Activated naive CD8-positive, alpha-beta T cell (primary cell): ENCODE data around the gene RPN2.

ENCODE experiments used
- H3K27ac Mint-ChIP-seq: one replicate; pipeline ENCODE4 v1.8.0; 2021; ENCODE audit warnings: mixed read lengths
- H3K27me3 Mint-ChIP-seq: one replicate; pipeline ENCODE4 v1.8.0; 2021; ENCODE audit warnings: mixed read lengths
- H3K36me3 Mint-ChIP-seq: one replicate; pipeline ENCODE4 v1.8.0; 2021; ENCODE audit warnings: mixed read lengths
- H3K4me1 Mint-ChIP-seq: one replicate; pipeline ENCODE4 v1.8.0; 2021; ENCODE audit warnings: low read depth, mixed read lengths
- H3K4me3 Mint-ChIP-seq: one replicate; pipeline ENCODE4 v1.8.0; 2021; ENCODE audit warnings: mild to moderate bottlenecking, mixed read lengths
- H3K9me3 Mint-ChIP-seq: one replicate; pipeline ENCODE4 v1.8.0; 2021; ENCODE audit warnings: low read depth, mixed read lengths

The RPN2 gene

GRCh38 chr20:37220731-37221130 lies 41.6 kb downstream of the RPN2 start:
- H3K9me3 Mint-ChIP-seq = no peaks in the 10 kb centered on the region
- no peaks in the 10 kb centered on the region for H3K27me3 Mint-ChIP-seq
- peaks cover 6% of the 10 kb centered on the region for H3K36me3 Mint-ChIP-seq
- H3K4me1 Mint-ChIP-seq = no peaks in the 10 kb centered on the region
- no peak overlapping the region for H3K27ac Mint-ChIP-seq
- H3K4me3 Mint-ChIP-seq = no peak overlapping the region

GRCh38 chr20:37222086-37222485 lies 43.0 kb downstream of the RPN2 start:
- Mint-ChIP-seq H3K9me3 (no peaks in the 10 kb centered on the region), H3K4me1 (no peaks in the 10 kb centered on the region), H3K27ac (no peak overlapping the region), H3K27me3 (no peaks in the 10 kb centered on the region), H3K36me3 (peaks cover 6% of the 10 kb centered on the region), H3K4me3 (no peak overlapping the region)

GRCh38 chr20:37223053-37223452 lies 43.9 kb downstream of the RPN2 start:
- no peak overlapping the region for H3K27ac Mint-ChIP-seq

GRCh38 chr20:37225146-37225545 lies 46.0 kb downstream of the RPN2 start:
- Mint-ChIP-seq H3K27me3 (no peaks in the 10 kb centered on the region), H3K4me1 (no peaks in the 10 kb centered on the region), H3K36me3 (peaks cover 7% of the 10 kb centered on the region), H3K9me3 (no peaks in the 10 kb centered on the region), H3K4me3 (no peak overlapping the region), H3K27ac (no peak overlapping the region)

More at GRCh38 chr20:37223053-37223452, 43.9 kb downstream of the RPN2 start:
- Mint-ChIP-seq H3K4me1 (no peaks in the 10 kb centered on the region), H3K27me3 (no peaks in the 10 kb centered on the region), H3K36me3 (peaks cover 6% of the 10 kb centered on the region), H3K4me3 (no peak overlapping the region), H3K9me3 (no peaks in the 10 kb centered on the region)

- Mint-ChIP-seq H3K27ac (no peak overlapping the region), H3K36me3 (peaks cover 9% of the 10 kb centered on the region)
Measured at GRCh38 chr20:37226889-37227288, 47.8 kb downstream of the RPN2 start.

GRCh38 chr20:37228082-37228481 lies 49.0 kb downstream of the RPN2 start:
- Mint-ChIP-seq H3K27me3 (no peaks in the 10 kb centered on the region), H3K36me3 (peaks cover 12% of the 10 kb centered on the region), H3K9me3 (no peaks in the 10 kb centered on the region), H3K4me1 (no peaks in the 10 kb centered on the region), H3K4me3 (no peak overlapping the region), H3K27ac (no peak overlapping the region)

More at GRCh38 chr20:37226889-37227288, 47.8 kb downstream of the RPN2 start:
- Mint-ChIP-seq H3K27me3 (no peaks in the 10 kb centered on the region), H3K4me1 (no peaks in the 10 kb centered on the region), H3K9me3 (no peaks in the 10 kb centered on the region), H3K4me3 (no peak overlapping the region)

GRCh38 chr20:37228656-37229055 lies 49.5 kb downstream of the RPN2 start:
- Mint-ChIP-seq H3K4me3 (no peak overlapping the region), H3K36me3 (peaks cover 12% of the 10 kb centered on the region), H3K27me3 (no peaks in the 10 kb centered on the region), H3K27ac (no peak overlapping the region), H3K4me1 (no peaks in the 10 kb centered on the region), H3K9me3 (no peaks in the 10 kb centered on the region)

GRCh38 chr20:37229357-37229756 lies 50.2 kb downstream of the RPN2 start:
- no peaks in the 10 kb centered on the region for H3K4me1 Mint-ChIP-seq
- H3K36me3 Mint-ChIP-seq = peaks cover 10% of the 10 kb centered on the region
- no peak overlapping the region for H3K27ac Mint-ChIP-seq
- no peaks in the 10 kb centered on the region for H3K27me3 Mint-ChIP-seq
- no peak overlapping the region for H3K4me3 Mint-ChIP-seq
- no peaks in the 10 kb centered on the region for H3K9me3 Mint-ChIP-seq

- Mint-ChIP-seq H3K27ac (no peak overlapping the region), H3K4me1 (no peaks in the 10 kb centered on the region), H3K9me3 (no peaks in the 10 kb centered on the region), H3K36me3 (peaks cover 9% of the 10 kb centered on the region), H3K4me3 (no peak overlapping the region), H3K27me3 (no peaks in the 10 kb centered on the region)
Measured at GRCh38 chr20:37230200-37230599, 51.1 kb downstream of the RPN2 start.

- H3K4me3 Mint-ChIP-seq = no peak overlapping the region
- no peak overlapping the region for H3K27ac Mint-ChIP-seq
Measured at GRCh38 chr20:37231947-37232630, 53.0 kb downstream of the RPN2 start.

GRCh38 chr20:37233548-37234253 lies 54.6 kb downstream of the RPN2 start:
- H3K4me1 Mint-ChIP-seq = no peaks in the 10 kb centered on the region
- H3K27me3 Mint-ChIP-seq = no peaks in the 10 kb centered on the region
- H3K27ac Mint-ChIP-seq = no peak overlapping the region
- H3K4me3 Mint-ChIP-seq = no peak overlapping the region
- peaks cover 13% of the 10 kb centered on the region for H3K36me3 Mint-ChIP-seq
- no peaks in the 10 kb centered on the region for H3K9me3 Mint-ChIP-seq

More at GRCh38 chr20:37231947-37232630, 53.0 kb downstream of the RPN2 start:
- Mint-ChIP-seq H3K27me3 (no peaks in the 10 kb centered on the region), H3K36me3 (peaks cover 11% of the 10 kb centered on the region), H3K4me1 (no peaks in the 10 kb centered on the region), H3K9me3 (no peaks in the 10 kb centered on the region)

- H3K27ac Mint-ChIP-seq = no peak overlapping the region
- no peaks in the 10 kb centered on the region for H3K9me3 Mint-ChIP-seq
- H3K36me3 Mint-ChIP-seq = peaks cover 11% of the 10 kb centered on the region
- H3K4me1 Mint-ChIP-seq = no peaks in the 10 kb centered on the region
- no peaks in the 10 kb centered on the region for H3K27me3 Mint-ChIP-seq
- no peak overlapping the region for H3K4me3 Mint-ChIP-seq
Measured at GRCh38 chr20:37234254-37234581, 55.1 kb downstream of the RPN2 start.

GRCh38 chr20:37235065-37235464 lies 55.9 kb downstream of the RPN2 start:
- Mint-ChIP-seq H3K36me3 (peaks cover 11% of the 10 kb centered on the region), H3K27ac (no peak overlapping the region), H3K4me1 (no peaks in the 10 kb centered on the region), H3K9me3 (no peaks in the 10 kb centered on the region), H3K4me3 (no peak overlapping the region), H3K27me3 (no peaks in the 10 kb centered on the region)

- H3K9me3 Mint-ChIP-seq = no peaks in the 10 kb centered on the region
- no peaks in the 10 kb centered on the region for H3K4me1 Mint-ChIP-seq
- peaks cover 10% of the 10 kb centered on the region for H3K36me3 Mint-ChIP-seq
- H3K27ac Mint-ChIP-seq = no peak overlapping the region
- H3K4me3 Mint-ChIP-seq = no peak overlapping the region
- H3K27me3 Mint-ChIP-seq = no peaks in the 10 kb centered on the region
Measured at GRCh38 chr20:37236462-37236861, 57.3 kb downstream of the RPN2 start.

GRCh38 chr20:37237656-37238055 lies 58.5 kb downstream of the RPN2 start:
- H3K9me3 Mint-ChIP-seq = no peaks in the 10 kb centered on the region
- no peak overlapping the region for H3K27ac Mint-ChIP-seq
- no peaks in the 10 kb centered on the region for H3K4me1 Mint-ChIP-seq
- no peak overlapping the region for H3K4me3 Mint-ChIP-seq
- H3K27me3 Mint-ChIP-seq = no peaks in the 10 kb centered on the region
- H3K36me3 Mint-ChIP-seq = peaks cover 8% of the 10 kb centered on the region

- no peaks in the 10 kb centered on the region for H3K27me3 Mint-ChIP-seq
- H3K27ac Mint-ChIP-seq = no peak overlapping the region
- no peak overlapping the region for H3K4me3 Mint-ChIP-seq
- no peaks in the 10 kb centered on the region for H3K9me3 Mint-ChIP-seq
- H3K36me3 Mint-ChIP-seq = peaks cover 8% of the 10 kb centered on the region
- no peaks in the 10 kb centered on the region for H3K4me1 Mint-ChIP-seq
Measured at GRCh38 chr20:37238426-37238825, 59.3 kb downstream of the RPN2 start.
